Duodenal mucosa (tissue), 2 donors: ENCODE results near the gene LYZ.
"Not testable (repeated sequence)": the region's sequence is repeated elsewhere in the genome, so short reads cannot be mapped to it uniquely, and the experiment has no call there.

Experiments used
- H3K27ac ChIP-seq: one replicate; pipeline ENCODE4 v1.7.0; 2013; ENCODE audit warnings: low read depth, low read length
- H3K27me3 ChIP-seq, 2 donors: one replicate each; pipeline ENCODE4 v1.7.0; 2013; ENCODE audit warnings: low read length in 2 of 2, control low read depth in 1 of 2; ENCODE audit not compliant: insufficient read depth in 2 of 2, control insufficient read depth in 1 of 2
- H3K36me3 ChIP-seq, 2 donors: one replicate each; pipeline ENCODE4 v1.7.0; 2013; ENCODE audit warnings: low read length in 2 of 2, control low read depth in 1 of 2; ENCODE audit not compliant: insufficient read depth in 2 of 2, control insufficient read depth in 1 of 2
- H3K4me1 ChIP-seq, 2 donors: one replicate each; pipeline ENCODE4 v1.7.0; 2013; ENCODE audit warnings: low read length in 2 of 2, control low read depth in 1 of 2; ENCODE audit not compliant: insufficient read depth in 2 of 2, control insufficient read depth in 1 of 2
- H3K4me3 ChIP-seq, 2 donors: one replicate each; pipeline ENCODE4 v1.7.0; 2013; ENCODE audit warnings: low read length in 2 of 2, low read depth in 1 of 2
- H3K9ac ChIP-seq, 2 donors: one replicate each; pipeline ENCODE4 v1.7.0; 2013; ENCODE audit warnings: low read length in 2 of 2, low read depth in 1 of 2
- H3K9me3 ChIP-seq, 2 donors: one replicate each; pipeline ENCODE4 v1.7.0; 2013; ENCODE audit warnings: low read length in 2 of 2, control low read depth in 1 of 2; ENCODE audit not compliant: control insufficient read depth in 1 of 2

The LYZ gene

GRCh38 chr12:69348162-69348938, at the start of gene LYZ:
Gene LYZ, plus strand, starts transcription at chr12:69348381. Its CDS starts 28 bp downstream, at chr12:69348409.
- Histone ChIP-seq H3K9ac (no peak within 1 kb of the TSS), H3K27ac (no peak within 1 kb of the TSS), H3K9me3 (no peaks in the 10 kb centered on the region), H3K27me3 (no peaks in the 10 kb centered on the region), H3K36me3 (no peaks in the 10 kb centered on the region), H3K4me1 (peaks cover 0 to 9% of the 10 kb centered on the region in 2 donors), H3K4me3 (peak within 1 kb of the TSS; percentile 9 to 16)

GRCh38 chr12:69298947-69299346, 49.2 kb upstream of the LYZ start:
- H3K4me3 ChIP-seq, result no peak overlapping the region
- no peak overlapping the region for H3K27ac ChIP-seq
- no peaks in the 10 kb centered on the region for H3K36me3 ChIP-seq
- peaks cover 0 to 1% of the 10 kb centered on the region in 2 donors for H3K9me3 ChIP-seq
- no peaks in the 10 kb centered on the region for H3K4me1 ChIP-seq
- H3K9ac ChIP-seq, result no peak overlapping the region
- no peaks in the 10 kb centered on the region for H3K27me3 ChIP-seq

- Histone ChIP-seq H3K4me1 (no peaks in the 10 kb centered on the region), H3K9ac (no peak overlapping the region), H3K9me3 (peaks cover 4 to 7% of the 10 kb centered on the region in 2 donors), H3K27me3 (no peaks in the 10 kb centered on the region), H3K27ac (no peak overlapping the region), H3K4me3 (no peak overlapping the region), H3K36me3 (no peaks in the 10 kb centered on the region)
These were observed 43.9 kb upstream of the LYZ start for GRCh38 chr12:69304284-69304683.

- Histone ChIP-seq H3K4me1 (peaks cover 0 to 2% of the 10 kb centered on the region in 2 donors), H3K9ac (no peak overlapping the region), H3K27me3 (no peaks in the 10 kb centered on the region), H3K36me3 (no peaks in the 10 kb centered on the region), H3K27ac (no peak overlapping the region), H3K9me3 (peaks cover under 1% of the 10 kb centered on the region in 2 donors), H3K4me3 (no peak overlapping the region)
These were observed 38.7 kb upstream of the LYZ start for GRCh38 chr12:69309461-69309860.

GRCh38 chr12:69313209-69313608, 35.0 kb upstream of the LYZ start:
- H3K27ac ChIP-seq, result no peak overlapping the region
- H3K4me1 ChIP-seq, result peaks cover 0 to 2% of the 10 kb centered on the region in 2 donors
- H3K4me3 ChIP-seq, result no peak overlapping the region
- H3K9me3 ChIP-seq, result no peaks in the 10 kb centered on the region
- no peaks in the 10 kb centered on the region for H3K36me3 ChIP-seq
- no peak overlapping the region for H3K9ac ChIP-seq
- H3K27me3 ChIP-seq, result no peaks in the 10 kb centered on the region

GRCh38 chr12:69316784-69317183, 31.4 kb upstream of the LYZ start:
- not testable (repeated sequence) for H3K4me3 ChIP-seq, H3K36me3 ChIP-seq, H3K9me3 ChIP-seq, H3K27ac ChIP-seq, H3K9ac ChIP-seq, H3K27me3 ChIP-seq, H3K4me1 ChIP-seq

- H3K4me1 ChIP-seq, H3K9me3 ChIP-seq, H3K36me3 ChIP-seq, H3K27me3 ChIP-seq, H3K9ac ChIP-seq, H3K27ac ChIP-seq, H3K4me3 ChIP-seq: not testable (repeated sequence)
These were observed 30.9 kb upstream of the LYZ start for GRCh38 chr12:69317233-69317632.

GRCh38 chr12:69318225-69318624, 30.0 kb upstream of the LYZ start:
- no peaks in the 10 kb centered on the region for H3K4me1 ChIP-seq
- H3K27ac ChIP-seq, result no peak overlapping the region
- no peaks in the 10 kb centered on the region for H3K27me3 ChIP-seq
- no peaks in the 10 kb centered on the region for H3K36me3 ChIP-seq
- H3K9ac ChIP-seq, result no peak overlapping the region
- H3K4me3 ChIP-seq, result no peak overlapping the region
- peaks cover 0 to 2% of the 10 kb centered on the region in 2 donors for H3K9me3 ChIP-seq

- Histone ChIP-seq H3K4me3 (no peak overlapping the region), H3K27me3 (no peaks in the 10 kb centered on the region), H3K27ac (no peak overlapping the region), H3K9ac (no peak overlapping the region), H3K4me1 (no peaks in the 10 kb centered on the region), H3K9me3 (peaks cover 0 to 2% of the 10 kb centered on the region in 2 donors), H3K36me3 (no peaks in the 10 kb centered on the region)
These were observed 26.8 kb upstream of the LYZ start for GRCh38 chr12:69321351-69321750.

- peaks cover 0 to 2% of the 10 kb centered on the region in 2 donors for H3K9me3 ChIP-seq
- H3K27ac ChIP-seq, result no peak overlapping the region
- no peak overlapping the region for H3K4me3 ChIP-seq
- no peaks in the 10 kb centered on the region for H3K36me3 ChIP-seq
- no peaks in the 10 kb centered on the region for H3K27me3 ChIP-seq
- peaks cover 0 to 14% of the 10 kb centered on the region in 2 donors for H3K4me1 ChIP-seq
- no peak overlapping the region for H3K9ac ChIP-seq
These were observed 23.2 kb upstream of the LYZ start for GRCh38 chr12:69324797-69325466.
